ENCODE measurements around the gene VRK3. TPM values are rescaled to one million over a fixed set of nuclear protein-coding genes. Genes with fewer than 3 reads are reported as not detected.

Gene VRK3
- total and polyA plus RNA-seq, 2 experiments from 2014 or later: 29.9 to 45.9 TPM

- Histone ChIP-seq H3K4me1 (ENCODE audit: low read depth) (no peaks in the 10 kb centered on the region), H3K36me3 (peaks cover 40% of the 10 kb centered on the region), H3K27ac (no peak overlapping the region), H3K4me3 (no peak overlapping the region), H3K27me3 (no peaks in the 10 kb centered on the region), H3K9me3 (ENCODE audit: low read depth) (peaks cover 2% of the 10 kb centered on the region)
- TF ChIP-seq CTCF (IDR thresholded peaks at IDR 0.05; ENCODE audit: low read depth, low read length): no peak
- DNase-seq (ENCODE audit: low read depth in 1 of 2, low spot score in 1 of 2): no peak
Observed at GRCh38 chr19:50040967-50041366, 15.8 kb upstream of the VRK3 start.

DNA sequence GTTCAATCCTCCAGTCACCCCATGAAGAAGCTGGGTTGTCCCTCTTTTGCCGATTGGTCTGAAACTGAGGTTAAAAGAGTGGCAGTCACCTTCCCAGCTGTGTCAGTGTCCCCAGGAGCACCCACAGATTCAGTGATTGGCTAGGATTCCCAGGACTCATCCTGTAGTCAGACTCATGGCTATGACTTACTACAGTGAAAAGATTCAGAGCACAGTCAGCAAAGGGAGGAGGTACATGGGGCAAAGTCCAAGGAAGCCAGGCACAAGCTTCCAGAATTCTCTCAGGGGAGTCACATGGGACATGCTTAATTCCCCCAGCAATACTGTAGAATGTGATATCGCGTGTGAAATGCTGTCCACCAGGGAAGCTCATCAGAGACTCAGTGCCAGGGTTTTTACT, 14.8 kb upstream of the VRK3 start:
- TF ChIP-seq CTCF (IDR thresholded peaks at IDR 0.05; ENCODE audit: low read depth, low read length): no peak
- Histone ChIP-seq H3K36me3 (peaks cover 32% of the 10 kb centered on the region), H3K27me3 (no peaks in the 10 kb centered on the region), H3K4me3 (no peak overlapping the region), H3K27ac (no peak overlapping the region), H3K4me1 (ENCODE audit: low read depth) (no peaks in the 10 kb centered on the region), H3K9me3 (ENCODE audit: low read depth) (no peaks in the 10 kb centered on the region)
- no peak for DNase-seq (ENCODE audit: low read depth in 1 of 2, low spot score in 1 of 2)

DNA sequence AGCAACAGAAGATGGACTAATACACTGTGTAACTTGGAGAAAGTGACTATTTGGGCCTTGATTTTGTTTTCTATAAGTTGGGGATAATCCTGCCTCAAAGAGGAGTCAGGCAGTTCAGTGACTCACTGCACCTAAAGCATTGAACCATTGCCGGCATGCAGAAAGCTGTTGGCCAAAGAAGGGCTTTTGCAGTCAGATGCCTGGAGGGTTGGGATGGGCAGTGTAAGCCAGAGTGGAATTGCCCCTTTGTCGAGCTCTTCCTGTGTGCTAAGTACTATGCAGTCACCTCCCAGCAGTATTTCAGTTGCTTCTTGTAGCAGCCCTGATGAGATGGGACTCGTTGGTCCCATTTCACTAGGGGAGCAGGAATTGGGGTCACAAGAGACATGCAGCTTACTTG, 11.7 kb upstream of the VRK3 start:
- H3K4me1 ChIP-seq (ENCODE audit: low read depth): no peaks in the 10 kb centered on the region
- DNase-seq (ENCODE audit: low read depth in 1 of 2, low spot score in 1 of 2): no peak
- no peaks in the 10 kb centered on the region for H3K9me3 ChIP-seq (ENCODE audit: low read depth)
- H3K27ac ChIP-seq: no peak overlapping the region
- H3K36me3 ChIP-seq: peaks cover 17% of the 10 kb centered on the region
- no peak overlapping the region for H3K4me3 ChIP-seq
- TF ChIP-seq CTCF (IDR thresholded peaks at IDR 0.05; ENCODE audit: low read depth, low read length): no peak
- H3K27me3 ChIP-seq: no peaks in the 10 kb centered on the region

- DNase-seq (ENCODE audit: low read depth in 1 of 2, low spot score in 1 of 2): no peak
- Histone ChIP-seq H3K4me1 (ENCODE audit: low read depth) (no peaks in the 10 kb centered on the region), H3K9me3 (ENCODE audit: low read depth) (no peaks in the 10 kb centered on the region), H3K36me3 (no peaks in the 10 kb centered on the region), H3K27ac (no peak overlapping the region), H3K4me3 (no peak overlapping the region), H3K27me3 (no peaks in the 10 kb centered on the region)
- no peak for TF ChIP-seq CTCF (IDR thresholded peaks at IDR 0.05; ENCODE audit: low read depth, low read length)
Observed at GRCh38 chr19:50030937-50031336, 5.8 kb upstream of the VRK3 start.

DNA sequence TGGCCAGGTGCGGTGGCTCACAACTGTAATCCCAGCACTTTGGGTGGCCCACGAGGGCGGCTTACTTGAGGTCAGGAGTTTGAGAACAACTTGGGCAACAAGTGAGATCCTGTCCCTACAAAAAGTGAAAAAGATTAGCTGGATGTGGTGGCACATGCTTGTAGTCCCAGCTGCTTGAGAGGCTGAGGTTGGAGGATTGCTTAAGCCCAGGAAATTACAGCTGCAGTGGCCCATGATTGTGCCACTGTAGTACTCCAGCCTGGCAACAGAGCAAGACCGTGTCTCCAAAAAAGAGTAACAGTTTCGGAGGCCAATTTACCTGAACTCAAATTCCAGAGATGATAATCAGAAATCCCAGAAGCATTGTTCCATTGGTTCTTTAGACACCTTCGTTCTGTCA, 5.1 kb upstream of the VRK3 start:
- Histone ChIP-seq H3K4me1 (ENCODE audit: low read depth) (no peaks in the 10 kb centered on the region), H3K4me3 (no peak overlapping the region), H3K27me3 (no peaks in the 10 kb centered on the region), H3K36me3 (no peaks in the 10 kb centered on the region), H3K27ac (no peak overlapping the region), H3K9me3 (ENCODE audit: low read depth) (no peaks in the 10 kb centered on the region)
- no peak for DNase-seq (ENCODE audit: low read depth in 1 of 2, low spot score in 1 of 2)
- no peak for TF ChIP-seq CTCF (IDR thresholded peaks at IDR 0.05; ENCODE audit: low read depth, low read length)

DNA sequence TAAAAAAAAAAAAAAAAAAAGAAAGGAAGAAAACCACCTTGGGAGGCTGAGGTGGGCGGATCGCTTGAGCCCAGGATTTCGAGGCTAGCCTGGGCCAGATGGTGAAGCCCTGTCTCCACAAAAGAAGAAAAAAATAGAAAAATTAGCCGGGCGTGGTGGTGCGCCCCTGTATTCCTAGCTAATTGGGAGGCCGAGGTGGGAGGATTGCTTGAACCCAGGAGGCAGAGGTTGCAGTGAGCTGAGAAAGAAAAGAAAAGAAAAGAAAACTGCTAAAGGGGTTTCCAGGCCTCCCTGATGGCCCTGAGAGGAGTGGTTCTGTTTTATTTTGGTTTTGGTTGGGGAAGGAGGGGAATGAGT, 1.4 kb upstream of the VRK3 start:
- H3K27ac ChIP-seq: no peak overlapping the region
- no peak for TF ChIP-seq CTCF (IDR thresholded peaks at IDR 0.05; ENCODE audit: low read depth, low read length)
- H3K4me3 ChIP-seq: peak overlapping the region; percentile 43
- H3K4me1 ChIP-seq (ENCODE audit: low read depth): no peaks in the 10 kb centered on the region
- H3K27me3 ChIP-seq: no peaks in the 10 kb centered on the region
- DNase-seq (ENCODE audit: low read depth in 1 of 2, low spot score in 1 of 2): no peak
- H3K9me3 ChIP-seq (ENCODE audit: low read depth): no peaks in the 10 kb centered on the region
- H3K36me3 ChIP-seq: no peaks in the 10 kb centered on the region
